ENCODE data around the gene ENOX1. TPM values are rescaled to one million over a fixed set of nuclear protein-coding genes. Genes with fewer than 3 reads are reported as not detected.

ENOX1 gene
- total and polyA plus RNA-seq, 2 donors (not counting 3 experiments of a cell fraction or from before 2014, with no cell fraction given), result 0.17 to 0.97 TPM

DNA sequence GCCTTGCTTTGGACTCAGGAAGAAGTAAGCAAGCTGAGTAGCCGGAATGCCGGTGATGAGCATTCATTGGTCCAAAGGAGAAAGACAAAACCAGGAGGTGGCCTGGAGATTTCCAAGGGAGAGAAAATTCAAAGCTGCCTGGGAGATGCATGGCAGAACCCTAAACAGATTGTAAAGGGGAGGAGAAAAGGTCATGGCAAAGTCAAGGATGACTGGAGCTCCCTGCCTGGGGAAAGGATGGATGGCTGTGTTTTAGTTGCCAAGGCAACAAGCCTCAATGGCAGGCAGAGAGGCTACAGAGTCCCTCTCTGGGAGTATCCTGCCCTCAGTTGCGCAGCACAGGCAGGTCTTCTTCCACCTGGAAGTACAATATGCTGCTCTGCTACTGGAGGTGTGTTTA, 134.0 kb downstream of the ENOX1 start:
- Histone ChIP-seq H3K4me1 (ENCODE audit: control insufficient read depth, extremely low read depth, insufficient read depth, low read length) (no peaks in the 10 kb centered on the region), H4K20me1 (replicated peaks; ENCODE audit: control insufficient read depth, extremely low read depth, insufficient read depth, low read length) (no peaks in the 10 kb centered on the region), H3K27ac (ENCODE audit: insufficient read depth, low read depth, low read length) (no peak overlapping the region), H3K79me2 (ENCODE audit: control insufficient read depth, insufficient read depth, low read length) (no peaks in the 10 kb centered on the region), H3K9me1 (replicated peaks; ENCODE audit: control insufficient read depth, extremely low read depth, insufficient read depth, low read length) (no peaks in the 10 kb centered on the region), H3K27me3 (ENCODE audit: control insufficient read depth in 2 of 2, insufficient read depth in 2 of 2, low read length in 2 of 2) (no peaks in the 10 kb centered on the region), H3K4me3 (replicated peaks in 1 of 3; ENCODE audit: insufficient read depth in 1 of 3, low read depth in 1 of 3, low read length in 3 of 3) (no peak overlapping the region), H3K4me2 (ENCODE audit: insufficient read depth, low read length) (no peak overlapping the region), H3K9ac (replicated peaks; ENCODE audit: extremely low read depth, insufficient read depth, low read length) (no peak overlapping the region), H3K9me3 (replicated peaks; ENCODE audit: control insufficient read depth, insufficient read depth, low read length) (no peaks in the 10 kb centered on the region), H2AFZ (ENCODE audit: low read depth, low read length) (no peak overlapping the region), H3K36me3 (ENCODE audit: control insufficient read depth in 2 of 2, extremely low read depth in 1 of 2, insufficient read depth in 2 of 2, low read length in 2 of 2) (no peaks in the 10 kb centered on the region)
- FAIRE-seq, result no peak
- intact Hi-C loops (cut with micrococcal nuclease) (no loop called here), dilution Hi-C loops (cut with MboI; ENCODE audit: extremely low pct_ligation_motif_present, low sequenced_read_pairs) (no loop called here)
- POLR2A ChIA-PET, result no interaction called here
- CTCF ChIA-PET, result no interaction called here
- no TSS peak for BruUV-seq (replicated peaks)
- no peak for TF ChIP-seq FOS (IDR thresholded peaks at IDR 0.05; ENCODE audit: borderline replicate concordance, insufficient read depth, low read length)
- no peak for TF ChIP-seq POLR2A (IDR thresholded peaks at IDR 0.05; ENCODE audit: low read depth, low read length)
- no peak for TF ChIP-seq EZH2 (IDR thresholded peaks at IDR 0.05; ENCODE audit: borderline replicate concordance, low read depth, low read length, severe bottlenecking)
- TF ChIP-seq, protein P1, sequence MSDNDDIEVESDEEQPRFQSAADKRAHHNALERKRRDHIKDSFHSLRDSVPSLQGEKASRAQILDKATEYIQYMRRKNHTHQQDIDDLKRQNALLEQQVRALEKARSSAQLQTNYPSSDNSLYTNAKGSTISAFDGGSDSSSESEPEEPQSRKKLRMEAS (IDR thresholded peaks at IDR 0.05; ENCODE audit: insufficient read depth, insufficient read length), result no peak
- TF ChIP-seq JUN (IDR thresholded peaks at IDR 0.05; ENCODE audit: borderline replicate concordance, insufficient read depth, insufficient read length, low read depth), result no peak
- TF ChIP-seq GATA2 (IDR thresholded peaks at IDR 0.05; ENCODE audit: insufficient read depth, insufficient read length, low read depth, low read length), result no peak
- TF ChIP-seq MYC (IDR thresholded peaks at IDR 0.05; ENCODE audit: low read depth, low read length), result no peak
- TF ChIP-seq POLR2AphosphoS5 (IDR thresholded peaks at IDR 0.05; ENCODE audit: insufficient read depth, low read depth, low read length), result no peak
- TF ChIP-seq, protein P2, sequence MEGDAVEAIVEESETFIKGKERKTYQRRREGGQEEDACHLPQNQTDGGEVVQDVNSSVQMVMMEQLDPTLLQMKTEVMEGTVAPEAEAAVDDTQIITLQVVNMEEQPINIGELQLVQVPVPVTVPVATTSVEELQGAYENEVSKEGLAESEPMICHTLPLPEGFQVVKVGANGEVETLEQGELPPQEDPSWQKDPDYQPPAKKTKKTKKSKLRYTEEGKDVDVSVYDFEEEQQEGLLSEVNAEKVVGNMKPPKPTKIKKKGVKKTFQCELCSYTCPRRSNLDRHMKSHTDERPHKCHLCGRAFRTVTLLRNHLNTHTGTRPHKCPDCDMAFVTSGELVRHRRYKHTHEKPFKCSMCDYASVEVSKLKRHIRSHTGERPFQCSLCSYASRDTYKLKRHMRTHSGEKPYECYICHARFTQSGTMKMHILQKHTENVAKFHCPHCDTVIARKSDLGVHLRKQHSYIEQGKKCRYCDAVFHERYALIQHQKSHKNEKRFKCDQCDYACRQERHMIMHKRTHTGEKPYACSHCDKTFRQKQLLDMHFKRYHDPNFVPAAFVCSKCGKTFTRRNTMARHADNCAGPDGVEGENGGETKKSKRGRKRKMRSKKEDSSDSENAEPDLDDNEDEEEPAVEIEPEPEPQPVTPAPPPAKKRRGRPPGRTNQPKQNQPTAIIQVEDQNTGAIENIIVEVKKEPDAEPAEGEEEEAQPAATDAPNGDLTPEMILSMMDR (IDR thresholded peaks at IDR 0.05; ENCODE audit: extremely low read depth in 1 of 2, insufficient read depth in 1 of 2, low read depth in 1 of 2, low read length in 2 of 2), result no peak
- DNase-seq (ENCODE audit: low read depth, low spot score), result no peak
